Measurements from ENCODE around the gene SAMD3. TPM values are rescaled to one million over a fixed set of nuclear protein-coding genes. Genes with fewer than 3 reads are reported as not detected.

The SAMD3 gene
- total RNA-seq, 1 experiment from 2014 or later: 7.5 TPM

DNA sequence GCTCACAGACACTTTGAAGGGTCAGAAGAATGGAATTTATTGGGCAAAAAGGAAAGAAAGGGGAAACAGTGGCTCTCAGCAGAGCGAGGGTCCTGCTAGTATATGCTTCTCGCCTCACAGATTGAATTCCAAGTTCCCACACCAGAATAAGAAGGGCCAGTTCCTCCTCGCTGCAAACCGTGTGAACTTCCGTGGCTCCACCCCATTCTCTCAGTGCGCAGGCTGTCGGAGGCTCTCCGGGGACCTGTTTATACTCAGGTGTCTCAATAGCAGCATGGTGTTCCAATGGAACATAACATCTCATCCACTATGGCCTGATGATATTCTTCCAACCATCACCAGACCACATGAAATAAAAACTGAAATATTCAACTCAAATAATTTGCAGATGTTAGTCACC is 4.6 kb downstream of the SAMD3 start:
- no peaks in the 10 kb centered on the region for H3K9me3 ChIP-seq (ENCODE audit: control insufficient read depth in 1 of 2, insufficient read depth in 1 of 2, low read depth in 1 of 2, low read length in 2 of 2)
- no peak overlapping the region for H2AFZ ChIP-seq (ENCODE audit: low read depth, low read length, poor library complexity, severe bottlenecking)
- no peaks in the 10 kb centered on the region for H3K4me1 ChIP-seq (ENCODE audit: control insufficient read depth in 1 of 2, insufficient read depth in 2 of 2, low read length in 2 of 2)
- H3K9ac ChIP-seq (ENCODE audit: low read length): no peak overlapping the region
- H3K36me3 ChIP-seq (ENCODE audit: control insufficient read depth in 1 of 2, insufficient read depth in 2 of 2, low read length in 2 of 2): no peaks in the 10 kb centered on the region
- no peaks in the 10 kb centered on the region for H4K20me1 ChIP-seq (ENCODE audit: insufficient read depth)
- H3K4me3 ChIP-seq (replicated peaks in 1 of 2; ENCODE audit: low read depth in 1 of 2, low read length in 2 of 2): no peak overlapping the region
- no peak for DNase-seq (ENCODE audit: low read depth, low spot score)
- TF ChIP-seq JUND (IDR thresholded peaks at IDR 0.05) (no peak), POLR2A (IDR thresholded peaks at IDR 0.05; ENCODE audit: borderline replicate concordance, extremely low read depth, insufficient read depth, insufficient read length) (no peak), YY1 (IDR thresholded peaks at IDR 0.05; ENCODE audit: extremely low read depth, insufficient replicate concordance, low read depth, low read length) (no peak), CBX3 (IDR thresholded peaks at IDR 0.05; ENCODE audit: low read depth) (no peak), CEBPB (IDR thresholded peaks at IDR 0.05; ENCODE audit: low read depth) (no peak), POLR2AphosphoS5 (IDR thresholded peaks at IDR 0.05; ENCODE audit: low read depth, low read length) (no peak), SP1 (IDR thresholded peaks at IDR 0.05; ENCODE audit: low read depth) (no peak), SIN3A (IDR thresholded peaks at IDR 0.05; ENCODE audit: low read depth) (no peak), SRF (IDR thresholded peaks at IDR 0.05; ENCODE audit: low read depth) (no peak), EZH2 (IDR thresholded peaks at IDR 0.05) (no peak), ZNF274 (IDR thresholded peaks at IDR 0.05; ENCODE audit: low read depth, low read length) (no peak), RAD21 (IDR thresholded peaks at IDR 0.05; ENCODE audit: low read depth) (no peak)
- TF ChIP-seq, protein P1, sequence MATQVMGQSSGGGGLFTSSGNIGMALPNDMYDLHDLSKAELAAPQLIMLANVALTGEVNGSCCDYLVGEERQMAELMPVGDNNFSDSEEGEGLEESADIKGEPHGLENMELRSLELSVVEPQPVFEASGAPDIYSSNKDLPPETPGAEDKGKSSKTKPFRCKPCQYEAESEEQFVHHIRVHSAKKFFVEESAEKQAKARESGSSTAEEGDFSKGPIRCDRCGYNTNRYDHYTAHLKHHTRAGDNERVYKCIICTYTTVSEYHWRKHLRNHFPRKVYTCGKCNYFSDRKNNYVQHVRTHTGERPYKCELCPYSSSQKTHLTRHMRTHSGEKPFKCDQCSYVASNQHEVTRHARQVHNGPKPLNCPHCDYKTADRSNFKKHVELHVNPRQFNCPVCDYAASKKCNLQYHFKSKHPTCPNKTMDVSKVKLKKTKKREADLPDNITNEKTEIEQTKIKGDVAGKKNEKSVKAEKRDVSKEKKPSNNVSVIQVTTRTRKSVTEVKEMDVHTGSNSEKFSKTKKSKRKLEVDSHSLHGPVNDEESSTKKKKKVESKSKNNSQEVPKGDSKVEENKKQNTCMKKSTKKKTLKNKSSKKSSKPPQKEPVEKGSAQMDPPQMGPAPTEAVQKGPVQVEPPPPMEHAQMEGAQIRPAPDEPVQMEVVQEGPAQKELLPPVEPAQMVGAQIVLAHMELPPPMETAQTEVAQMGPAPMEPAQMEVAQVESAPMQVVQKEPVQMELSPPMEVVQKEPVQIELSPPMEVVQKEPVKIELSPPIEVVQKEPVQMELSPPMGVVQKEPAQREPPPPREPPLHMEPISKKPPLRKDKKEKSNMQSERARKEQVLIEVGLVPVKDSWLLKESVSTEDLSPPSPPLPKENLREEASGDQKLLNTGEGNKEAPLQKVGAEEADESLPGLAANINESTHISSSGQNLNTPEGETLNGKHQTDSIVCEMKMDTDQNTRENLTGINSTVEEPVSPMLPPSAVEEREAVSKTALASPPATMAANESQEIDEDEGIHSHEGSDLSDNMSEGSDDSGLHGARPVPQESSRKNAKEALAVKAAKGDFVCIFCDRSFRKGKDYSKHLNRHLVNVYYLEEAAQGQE (IDR thresholded peaks at IDR 0.05; ENCODE audit: low read depth): no peak
- TF ChIP-seq, protein P2, sequence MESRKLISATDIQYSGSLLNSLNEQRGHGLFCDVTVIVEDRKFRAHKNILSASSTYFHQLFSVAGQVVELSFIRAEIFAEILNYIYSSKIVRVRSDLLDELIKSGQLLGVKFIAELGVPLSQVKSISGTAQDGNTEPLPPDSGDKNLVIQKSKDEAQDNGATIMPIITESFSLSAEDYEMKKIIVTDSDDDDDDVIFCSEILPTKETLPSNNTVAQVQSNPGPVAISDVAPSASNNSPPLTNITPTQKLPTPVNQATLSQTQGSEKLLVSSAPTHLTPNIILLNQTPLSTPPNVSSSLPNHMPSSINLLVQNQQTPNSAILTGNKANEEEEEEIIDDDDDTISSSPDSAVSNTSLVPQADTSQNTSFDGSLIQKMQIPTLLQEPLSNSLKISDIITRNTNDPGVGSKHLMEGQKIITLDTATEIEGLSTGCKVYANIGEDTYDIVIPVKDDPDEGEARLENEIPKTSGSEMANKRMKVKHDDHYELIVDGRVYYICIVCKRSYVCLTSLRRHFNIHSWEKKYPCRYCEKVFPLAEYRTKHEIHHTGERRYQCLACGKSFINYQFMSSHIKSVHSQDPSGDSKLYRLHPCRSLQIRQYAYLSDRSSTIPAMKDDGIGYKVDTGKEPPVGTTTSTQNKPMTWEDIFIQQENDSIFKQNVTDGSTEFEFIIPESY (IDR thresholded peaks at IDR 0.05; ENCODE audit: extremely low read depth, insufficient replicate concordance, low read length): no peak
- TF ChIP-seq, protein P3, sequence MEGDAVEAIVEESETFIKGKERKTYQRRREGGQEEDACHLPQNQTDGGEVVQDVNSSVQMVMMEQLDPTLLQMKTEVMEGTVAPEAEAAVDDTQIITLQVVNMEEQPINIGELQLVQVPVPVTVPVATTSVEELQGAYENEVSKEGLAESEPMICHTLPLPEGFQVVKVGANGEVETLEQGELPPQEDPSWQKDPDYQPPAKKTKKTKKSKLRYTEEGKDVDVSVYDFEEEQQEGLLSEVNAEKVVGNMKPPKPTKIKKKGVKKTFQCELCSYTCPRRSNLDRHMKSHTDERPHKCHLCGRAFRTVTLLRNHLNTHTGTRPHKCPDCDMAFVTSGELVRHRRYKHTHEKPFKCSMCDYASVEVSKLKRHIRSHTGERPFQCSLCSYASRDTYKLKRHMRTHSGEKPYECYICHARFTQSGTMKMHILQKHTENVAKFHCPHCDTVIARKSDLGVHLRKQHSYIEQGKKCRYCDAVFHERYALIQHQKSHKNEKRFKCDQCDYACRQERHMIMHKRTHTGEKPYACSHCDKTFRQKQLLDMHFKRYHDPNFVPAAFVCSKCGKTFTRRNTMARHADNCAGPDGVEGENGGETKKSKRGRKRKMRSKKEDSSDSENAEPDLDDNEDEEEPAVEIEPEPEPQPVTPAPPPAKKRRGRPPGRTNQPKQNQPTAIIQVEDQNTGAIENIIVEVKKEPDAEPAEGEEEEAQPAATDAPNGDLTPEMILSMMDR (IDR thresholded peaks at IDR 0.05 in 2 of 3, conservative IDR thresholded peaks at IDR 0.05 in 1 of 3; ENCODE audit: borderline replicate concordance in 1 of 3, insufficient read depth in 1 of 3, low read depth in 2 of 3, low read length in 2 of 3): no peak
- TF ChIP-seq, protein P4, sequence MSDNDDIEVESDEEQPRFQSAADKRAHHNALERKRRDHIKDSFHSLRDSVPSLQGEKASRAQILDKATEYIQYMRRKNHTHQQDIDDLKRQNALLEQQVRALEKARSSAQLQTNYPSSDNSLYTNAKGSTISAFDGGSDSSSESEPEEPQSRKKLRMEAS (IDR thresholded peaks at IDR 0.05): no peak
- no TSS peak for BruUV-seq (replicated peaks)
- H3K9me2 ChIP-seq (ENCODE audit: insufficient read depth): no peaks in the 10 kb centered on the region
- no peak for ATAC-seq
- ChIA-PET RAD21 (ENCODE audit: low non-redundant PET in 1 of 2, low total read pairs in 2 of 2, uncharacterized antibody in 2 of 2, unreplicated experiment in 2 of 2) (no interaction called here), POLR2A (no interaction called here), CTCF (no interaction called here)
- no peak overlapping the region for H3K4me2 ChIP-seq (ENCODE audit: low read length)
- H3K27me3 ChIP-seq (ENCODE audit: insufficient read depth, low read length): no peaks in the 10 kb centered on the region
- intact Hi-C loops (cut with micrococcal nuclease): no loop called here
- H3K27ac ChIP-seq (ENCODE audit: low read depth, low read length): no peak overlapping the region
- no peaks in the 10 kb centered on the region for H3K79me2 ChIP-seq (ENCODE audit: insufficient read depth, low read length)

All from HCT116 (cell line).